Breast epithelium (tissue), 4 donors: Measurements from ENCODE around the gene ENO3. TPM values are rescaled to one million over a fixed set of nuclear protein-coding genes. Genes with fewer than 3 reads are reported as not detected.

Experiments used
- DNase-seq, 2 donors: peaks; one replicate each; pipeline ENCODE4 v3.0.0-alpha.2; 2019; ENCODE audit warnings: low spot score in 2 of 2
- H3K27ac ChIP-seq, 2 donors: fragments of 200-600 bp; sonication (generic) in 1 of 2; one replicate each; pipeline ENCODE4 v1.5.1; 2016 to 2019; ENCODE audit warnings: mild to moderate bottlenecking in 1 of 2
- H3K27me3 ChIP-seq, 2 donors: fragments of 200-600 bp; sonication (generic) in 1 of 2; one replicate each; pipeline versions ENCODE4 v1.5.1 to v1.6.0; 2017 to 2019; ENCODE audit warnings: control low read depth in 1 of 2, mild to moderate bottlenecking in 1 of 2
- H3K36me3 ChIP-seq: fragments of 200-600 bp; one replicate; pipeline ENCODE4 v1.5.1; 2019
- H3K4me1 ChIP-seq, 2 donors: fragments of 200-600 bp; sonication (generic); one replicate each; pipeline ENCODE4 v1.5.1; 2016 to 2019; ENCODE audit warnings: control low read depth in 1 of 2
- H3K4me3 ChIP-seq, 3 donors: fragments of 200-600 bp; sonication (generic); 1 replicate in 2 of 3; 2 replicates in 1 of 3; pipeline ENCODE4 v1.5.1; 2016 to 2019; ENCODE audit warnings: mild to moderate bottlenecking in 3 of 3, moderate library complexity in 2 of 3
- H3K9me3 ChIP-seq, 2 donors: fragments of 200-600 bp; sonication (generic) in 1 of 2; one replicate each; pipeline ENCODE4 v1.5.1; 2016 to 2019; ENCODE audit warnings: control low read depth in 1 of 2
- CTCF ChIP-seq, 3 donors: fragments of 450-650 bp; IDR thresholded peaks; one replicate each; pipeline ENCODE4 v1.5.1; 2016 to 2017; ENCODE audit warnings: antibody characterized with exemption in 3 of 3, mild to moderate bottlenecking in 3 of 3, moderate library complexity in 3 of 3
- POLR2A ChIP-seq: fragments of 450-650 bp; IDR thresholded peaks from one replicate; pipeline ENCODE4 v1.6.1; 2016; ENCODE audit warnings: antibody characterized with exemption, mild to moderate bottlenecking, moderate library complexity
- POLR2AphosphoS5 ChIP-seq, 3 donors: sonication (generic); formaldehyde crosslinking; IDR thresholded peaks; one replicate each; pipeline ENCODE4 v1.6.1; 2017; ENCODE audit warnings: antibody characterized with exemption in 3 of 3
- intact Hi-C: fragments of 100-400 bp; cut with DNase I; formaldehyde crosslinking; loops from one replicate; pipeline ENCODE4 v1.15.1; 2023; ENCODE audit warnings: low total_unique reads
- total RNA-seq, 3 donors: library from RNA; depleted of rRNA; stranded (reverse); fragments of >200 nt; gene quantifications; one replicate each; pipeline ENCODE4 v1.1.0, GENCODE V29; 2016

The ENO3 gene
- total RNA-seq, 3 donors from 2014 or later, result 1.6 to 4.6 (median 3.1) TPM

GRCh38 chr17:4938069-4938491 is 12.8 kb upstream of the ENO3 start:
- peaks cover 17 to 32% of the 10 kb centered on the region in 2 donors for H3K4me1 ChIP-seq
- no peak for DNase-seq
- H3K27me3 ChIP-seq, result no peaks in the 10 kb centered on the region
- H3K27ac ChIP-seq, result peak overlapping the region; percentile 97
- H3K9me3 ChIP-seq, result no peaks in the 10 kb centered on the region
- TF ChIP-seq POLR2AphosphoS5 (IDR thresholded peaks at IDR 0.05) (no peak), CTCF (IDR thresholded peaks at IDR 0.05) (no peak), POLR2A (no peak)
- no peaks in the 10 kb centered on the region for H3K36me3 ChIP-seq
- intact Hi-C loops, result no loop called here
- H3K4me3 ChIP-seq, result peak overlapping the region in 1 of 3 donors; percentile 85

GRCh38 chr17:4938688-4939545 is 12.0 kb upstream of the ENO3 start:
- intact Hi-C loops, result no loop called here
- H3K36me3 ChIP-seq, result no peaks in the 10 kb centered on the region

GRCh38 chr17:4939546-4939795 is 11.4 kb upstream of the ENO3 start:
- H3K4me1 ChIP-seq, result peaks cover 17 to 26% of the 10 kb centered on the region in 2 donors

More at GRCh38 chr17:4938688-4939545, 12.0 kb upstream of the ENO3 start:
- TF ChIP-seq CTCF (IDR thresholded peaks at IDR 0.05) (no peak), POLR2AphosphoS5 (IDR thresholded peaks at IDR 0.05) (no peak), POLR2A (no peak)
- no peaks in the 10 kb centered on the region for H3K27me3 ChIP-seq
- DNase-seq, result no peak
- peak overlapping the region; percentile 97 for H3K27ac ChIP-seq
- H3K4me3 ChIP-seq, result peak overlapping the region; percentile 83 to 85 (median 83)
- H3K4me1 ChIP-seq, result peaks cover 17 to 32% of the 10 kb centered on the region in 2 donors
- H3K9me3 ChIP-seq, result no peaks in the 10 kb centered on the region

GRCh38 chr17:4939796-4940554 is 10.9 kb upstream of the ENO3 start, which contains the start of the genes RNF167 and SLC25A11:
Gene RNF167, plus strand, starts transcription at chr17:4940268. Its CDS starts 642 bp downstream, at chr17:4940910.
Gene SLC25A11, minus strand, starts transcription at chr17:4940046. Its CDS starts 136 bp downstream, at chr17:4939910.
- Histone ChIP-seq H3K36me3 (no peaks in the 10 kb centered on the region), H3K4me1 (peaks cover 17 to 29% of the 10 kb centered on the region in 2 donors), H3K9me3 (no peaks in the 10 kb centered on the region)

More at GRCh38 chr17:4939546-4939795, 11.4 kb upstream of the ENO3 start:
- no peaks in the 10 kb centered on the region for H3K36me3 ChIP-seq
- H3K9me3 ChIP-seq, result no peaks in the 10 kb centered on the region
- H3K4me3 ChIP-seq, result peak overlapping the region; percentile 83 to 85 (median 83)
- H3K27ac ChIP-seq, result peak overlapping the region; percentile 97
- no peak for DNase-seq
- TF ChIP-seq POLR2AphosphoS5 (IDR thresholded peaks at IDR 0.05), result no peak
- no peak for TF ChIP-seq POLR2A
- no peak for TF ChIP-seq CTCF (IDR thresholded peaks at IDR 0.05)
- intact Hi-C loops, result no loop called here
- H3K27me3 ChIP-seq, result no peaks in the 10 kb centered on the region

More at GRCh38 chr17:4939796-4940554, 10.9 kb upstream of the ENO3 start, which contains the start of the genes RNF167 and SLC25A11:
- intact Hi-C loops, result no loop called here
- Histone ChIP-seq H3K4me3 (peak within 1 kb of the TSS; percentile 83 to 85 (median 83)), H3K27me3 (no peaks in the 10 kb centered on the region), H3K27ac (peak within 1 kb of the TSS; percentile 97)
- peak; percentile 95 to 97 for DNase-seq
- TF ChIP-seq CTCF (IDR thresholded peaks at IDR 0.05) (no peak), POLR2AphosphoS5 (IDR thresholded peaks at IDR 0.05) (peak; percentile 73 to 82 (median 76))
